ENCODE data around the gene NYAP2. TPM values are rescaled to one million over a fixed set of nuclear protein-coding genes. Genes with fewer than 3 reads are reported as not detected.

Gene NYAP2
- total RNA-seq, 1 experiment from 2014 or later = not detected

DNA sequence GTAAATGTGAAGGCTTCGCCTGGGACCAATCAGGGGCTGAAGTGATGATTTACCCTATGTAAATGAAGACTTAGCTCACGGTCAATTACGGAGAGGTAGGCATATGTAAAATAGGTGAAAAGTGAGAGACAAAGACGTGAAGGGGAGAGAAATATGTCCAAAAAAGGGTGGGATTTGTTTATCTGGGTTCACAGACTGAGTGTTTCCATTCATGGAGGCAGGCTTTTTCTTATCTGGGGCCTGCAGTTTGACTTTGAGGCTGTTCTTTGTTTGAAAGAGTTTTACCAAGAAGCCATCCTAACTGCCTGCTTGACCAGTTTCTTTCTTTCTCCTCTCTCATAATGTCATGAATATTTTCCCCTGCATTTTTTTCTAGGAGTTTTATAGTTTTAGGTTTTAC, 202.7 kb downstream of the NYAP2 start:
- no peaks in the 10 kb centered on the region for H3K27me3 ChIP-seq (ENCODE audit: insufficient read depth, low read length)
- no peaks in the 10 kb centered on the region for H3K4me1 ChIP-seq (ENCODE audit: control insufficient read depth in 1 of 2, insufficient read depth in 2 of 2, low read length in 2 of 2)
- no peak overlapping the region for H3K9ac ChIP-seq (ENCODE audit: low read length)
- DNase-seq (ENCODE audit: low read depth, low spot score) (no peak), ATAC-seq (no peak)
- no peak overlapping the region for H3K27ac ChIP-seq (ENCODE audit: low read depth, low read length)
- H2AFZ ChIP-seq (ENCODE audit: low read depth, low read length, poor library complexity, severe bottlenecking) = no peak overlapping the region
- CTCF ChIA-PET = no interaction called here
- H3K9me2 ChIP-seq (ENCODE audit: insufficient read depth) = no peaks in the 10 kb centered on the region
- H3K79me2 ChIP-seq (ENCODE audit: insufficient read depth, low read length) = no peaks in the 10 kb centered on the region
- no peaks in the 10 kb centered on the region for H3K9me3 ChIP-seq (ENCODE audit: control insufficient read depth in 1 of 2, insufficient read depth in 1 of 2, low read depth in 1 of 2, low read length in 2 of 2)
- RAD21 ChIA-PET (ENCODE audit: low non-redundant PET in 1 of 2, low total read pairs in 2 of 2, uncharacterized antibody in 2 of 2, unreplicated experiment in 2 of 2) = no interaction called here
- no peak overlapping the region for H3K4me3 ChIP-seq (replicated peaks in 1 of 2; ENCODE audit: low read depth in 1 of 2, low read length in 2 of 2)
- H3K36me3 ChIP-seq (ENCODE audit: control insufficient read depth in 1 of 2, insufficient read depth in 2 of 2, low read length in 2 of 2) = no peaks in the 10 kb centered on the region
- TF ChIP-seq EGR1 (IDR thresholded peaks at IDR 0.05; ENCODE audit: low read depth) (no peak), SIN3A (IDR thresholded peaks at IDR 0.05; ENCODE audit: low read depth) (no peak)
- BruUV-seq (replicated peaks) = no TSS peak
- H4K20me1 ChIP-seq (ENCODE audit: insufficient read depth) = no peaks in the 10 kb centered on the region
- H3K4me2 ChIP-seq (ENCODE audit: low read length) = no peak overlapping the region
- intact Hi-C loops (cut with micrococcal nuclease) = no loop called here
- POLR2A ChIA-PET = no interaction called here

DNA sequence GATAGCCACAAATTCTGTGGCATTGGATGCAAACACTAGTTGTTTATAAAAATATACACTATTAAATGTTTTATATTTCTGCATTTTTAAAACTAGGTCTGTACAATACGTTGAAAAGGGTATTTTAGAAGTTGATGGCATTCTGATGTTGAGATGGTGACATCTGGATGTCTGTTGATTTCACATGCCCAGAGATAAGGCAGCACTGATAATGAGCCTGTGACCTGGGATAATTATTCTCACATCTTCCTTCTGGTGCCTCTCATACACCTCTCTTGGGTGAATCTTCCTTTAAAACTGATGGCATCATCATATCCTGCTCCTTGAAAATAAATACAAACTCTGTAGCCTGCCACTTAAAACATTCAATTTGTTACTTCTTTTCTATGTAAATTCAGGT, 208.6 kb downstream of the NYAP2 start:
- ATAC-seq = no peak
- RAD21 ChIA-PET (ENCODE audit: low non-redundant PET in 1 of 2, low total read pairs in 2 of 2, uncharacterized antibody in 2 of 2, unreplicated experiment in 2 of 2) = no interaction called here
- no peak for DNase-seq (ENCODE audit: low read depth, low spot score)

More for the DNA sequence above, 208.6 kb downstream of the NYAP2 start:
- H2AFZ ChIP-seq (ENCODE audit: low read depth, low read length, poor library complexity, severe bottlenecking) = no peak overlapping the region
- no peaks in the 10 kb centered on the region for H3K4me1 ChIP-seq (ENCODE audit: control insufficient read depth in 1 of 2, insufficient read depth in 2 of 2, low read length in 2 of 2)
- no peak for TF ChIP-seq EZH2phosphoT487 (IDR thresholded peaks at IDR 0.05; ENCODE audit: borderline replicate concordance)
- TF ChIP-seq SP1 (IDR thresholded peaks at IDR 0.05; ENCODE audit: low read depth) = no peak
- TF ChIP-seq, protein P1, sequence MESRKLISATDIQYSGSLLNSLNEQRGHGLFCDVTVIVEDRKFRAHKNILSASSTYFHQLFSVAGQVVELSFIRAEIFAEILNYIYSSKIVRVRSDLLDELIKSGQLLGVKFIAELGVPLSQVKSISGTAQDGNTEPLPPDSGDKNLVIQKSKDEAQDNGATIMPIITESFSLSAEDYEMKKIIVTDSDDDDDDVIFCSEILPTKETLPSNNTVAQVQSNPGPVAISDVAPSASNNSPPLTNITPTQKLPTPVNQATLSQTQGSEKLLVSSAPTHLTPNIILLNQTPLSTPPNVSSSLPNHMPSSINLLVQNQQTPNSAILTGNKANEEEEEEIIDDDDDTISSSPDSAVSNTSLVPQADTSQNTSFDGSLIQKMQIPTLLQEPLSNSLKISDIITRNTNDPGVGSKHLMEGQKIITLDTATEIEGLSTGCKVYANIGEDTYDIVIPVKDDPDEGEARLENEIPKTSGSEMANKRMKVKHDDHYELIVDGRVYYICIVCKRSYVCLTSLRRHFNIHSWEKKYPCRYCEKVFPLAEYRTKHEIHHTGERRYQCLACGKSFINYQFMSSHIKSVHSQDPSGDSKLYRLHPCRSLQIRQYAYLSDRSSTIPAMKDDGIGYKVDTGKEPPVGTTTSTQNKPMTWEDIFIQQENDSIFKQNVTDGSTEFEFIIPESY (IDR thresholded peaks at IDR 0.05; ENCODE audit: extremely low read depth, insufficient replicate concordance, low read length) = no peak
- H3K79me2 ChIP-seq (ENCODE audit: insufficient read depth, low read length) = no peaks in the 10 kb centered on the region
- intact Hi-C loops (cut with micrococcal nuclease) = no loop called here
- no peak overlapping the region for H3K9ac ChIP-seq (ENCODE audit: low read length)
- no TSS peak for BruUV-seq (replicated peaks)
- no peak overlapping the region for H3K4me3 ChIP-seq (replicated peaks in 1 of 2; ENCODE audit: low read depth in 1 of 2, low read length in 2 of 2)
- H4K20me1 ChIP-seq (ENCODE audit: insufficient read depth) = no peaks in the 10 kb centered on the region
- H3K36me3 ChIP-seq (ENCODE audit: control insufficient read depth in 1 of 2, insufficient read depth in 2 of 2, low read length in 2 of 2) = no peaks in the 10 kb centered on the region
- no peaks in the 10 kb centered on the region for H3K9me3 ChIP-seq (ENCODE audit: control insufficient read depth in 1 of 2, insufficient read depth in 1 of 2, low read depth in 1 of 2, low read length in 2 of 2)
- H3K9me2 ChIP-seq (ENCODE audit: insufficient read depth) = no peaks in the 10 kb centered on the region
- no peak overlapping the region for H3K4me2 ChIP-seq (ENCODE audit: low read length)
- no peaks in the 10 kb centered on the region for H3K27me3 ChIP-seq (ENCODE audit: insufficient read depth, low read length)
- CTCF ChIA-PET = no interaction called here
- no peak overlapping the region for H3K27ac ChIP-seq (ENCODE audit: low read depth, low read length)
- POLR2A ChIA-PET = no interaction called here

All from HCT116 (cell line).